GM10266 (cell line): ENCODE results near the gene SRP9.
"Not testable (repeated sequence)": the region's sequence is repeated elsewhere in the genome, so short reads cannot be mapped to it uniquely, and the experiment has no call there.

Experiments
- DNase-seq: peaks from one replicate; pipeline ENCODE4 v3.0.0; 2012; ENCODE audit errors: extremely low spot score
- CTCF ChIP-seq: IDR thresholded peaks from 2 replicates; pipeline ENCODE4 v1.5.1; 2012; ENCODE audit warnings: mild to moderate bottlenecking, low read depth; ENCODE audit not compliant: control insufficient read depth, insufficient read depth; ENCODE audit errors: missing control alignments

The SRP9 gene

GRCh38 chr1:225808136-225808535 lies 30.5 kb downstream of the SRP9 start:
- TF ChIP-seq CTCF = no peak
- DNase-seq = no peak

GRCh38 chr1:225809842-225810578 lies 32.4 kb downstream of the SRP9 start, which contains the start of gene EPHX1:
TSS of gene EPHX1 (plus strand) at chr1:225810124. CDS start at chr1:225828730, 18,606 bp downstream.
- DNase-seq = peak; percentile 93
- TF ChIP-seq CTCF = peak; percentile 31

GRCh38 chr1:225810579-225811538 lies 33.2 kb downstream of the SRP9 start:
- DNase-seq = not testable (repeated sequence)

- DNase-seq = no peak
- TF ChIP-seq CTCF = peak; percentile 11
Measured at GRCh38 chr1:225811622-225812487, 34.2 kb downstream of the SRP9 start.

GRCh38 chr1:225812488-225813213 lies 35.0 kb downstream of the SRP9 start:
- DNase-seq = no peak
- no peak for TF ChIP-seq CTCF

- TF ChIP-seq CTCF = no peak
- no peak for DNase-seq
Measured at GRCh38 chr1:225813214-225813964, 35.8 kb downstream of the SRP9 start.
